RWPE2 (cell line): Measurements from ENCODE around the gene DIPK1A.

Experiments
- ATAC-seq: fragments of 200-7000 bp; cut with Tn5 transposase; 3 replicates; pipeline ENCODE4 v1.9.1; 2021; ENCODE audit warnings: low read depth
- DNase-seq: peaks from one replicate; pipeline ENCODE4 v3.0.0-alpha.2; 2020; ENCODE audit warnings: low spot score
- H3K27ac ChIP-seq: fragments of 450-650 bp; 2 replicates; pipeline ENCODE4 v1.5.1; 2017; ENCODE audit warnings: mild to moderate bottlenecking; ENCODE audit not compliant: poor library complexity, severe bottlenecking
- H3K27me3 ChIP-seq: fragments of 250-450 bp; sonication (Bioruptor Pico); 2 replicates; pipeline ENCODE4 v1.5.1; 2021; ENCODE audit warnings: mild to moderate bottlenecking, moderate library complexity; ENCODE audit not compliant: insufficient read depth, poor library complexity, severe bottlenecking
- H3K36me3 ChIP-seq: fragments of 250-450 bp; sonication (Bioruptor Pico); 2 replicates; pipeline ENCODE4 v1.5.1; 2020; ENCODE audit warnings: low read depth, mild to moderate bottlenecking, moderate library complexity
- H3K4me1 ChIP-seq: fragments of 250-450 bp; sonication (Bioruptor Pico); 2 replicates; pipeline ENCODE4 v1.5.1; 2021; ENCODE audit warnings: mild to moderate bottlenecking, moderate library complexity; ENCODE audit not compliant: insufficient read depth, poor library complexity, severe bottlenecking
- H3K4me3 ChIP-seq: fragments of 250-450 bp; sonication (Bioruptor Pico); 2 replicates; pipeline ENCODE4 v1.5.1; 2021; ENCODE audit warnings: mild to moderate bottlenecking, moderate library complexity; ENCODE audit not compliant: severe bottlenecking
- H3K9me3 ChIP-seq: fragments of 250-450 bp; sonication (Bioruptor Pico); 2 replicates; pipeline ENCODE4 v1.5.1; 2021; ENCODE audit warnings: mild to moderate bottlenecking, moderate library complexity; ENCODE audit not compliant: severe bottlenecking
- CTCF ChIP-seq: fragments of 450-650 bp; IDR thresholded peaks from one replicate; pipeline ENCODE4 v1.5.1; 2017; ENCODE audit warnings: mild to moderate bottlenecking, moderate library complexity; ENCODE audit not compliant: poor library complexity, severe bottlenecking

DIPK1A gene

DNA sequence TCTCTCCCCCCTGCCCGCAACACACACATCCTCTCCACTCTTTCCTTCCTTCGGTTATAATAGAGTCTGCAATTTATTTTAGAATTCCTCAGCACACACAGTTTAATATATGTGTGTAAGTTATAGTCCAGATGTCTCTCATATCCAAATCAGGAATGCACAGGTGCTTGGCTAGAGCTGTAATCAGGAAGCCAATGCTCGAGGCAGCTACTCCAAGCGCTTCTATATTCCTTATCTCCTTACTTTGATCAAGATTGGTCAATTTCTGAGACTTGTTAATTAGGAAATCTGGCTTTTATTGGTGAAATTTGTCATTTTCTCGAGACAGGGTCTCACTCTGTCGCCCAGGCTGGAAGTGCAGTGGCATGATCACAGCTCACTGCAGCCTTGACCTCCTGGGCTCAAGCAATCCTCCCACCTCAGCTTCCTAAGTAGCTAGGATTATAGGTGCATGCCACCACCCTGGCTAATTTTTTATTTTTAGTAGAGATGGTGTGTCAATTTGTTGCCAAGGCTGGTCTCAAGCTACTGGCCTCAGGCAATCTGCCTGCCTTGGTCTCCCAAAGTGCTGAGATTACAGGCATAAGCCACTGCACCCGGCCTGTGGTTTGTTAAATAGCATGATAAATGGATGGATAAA is 101.7 kb downstream of the DIPK1A start:
- TF ChIP-seq CTCF, result no peak
- no peaks in the 10 kb centered on the region for H3K9me3 ChIP-seq
- no peaks in the 10 kb centered on the region for H3K27me3 ChIP-seq
- no peak overlapping the region for H3K4me3 ChIP-seq
- no peak overlapping the region for H3K27ac ChIP-seq
- DNase-seq (no peak), ATAC-seq (0 out of 3 replicates have a peak, but pooled peaks have one; percentile 10)
- H3K36me3 ChIP-seq, result no peaks in the 10 kb centered on the region
- no peaks in the 10 kb centered on the region for H3K4me1 ChIP-seq

DNA sequence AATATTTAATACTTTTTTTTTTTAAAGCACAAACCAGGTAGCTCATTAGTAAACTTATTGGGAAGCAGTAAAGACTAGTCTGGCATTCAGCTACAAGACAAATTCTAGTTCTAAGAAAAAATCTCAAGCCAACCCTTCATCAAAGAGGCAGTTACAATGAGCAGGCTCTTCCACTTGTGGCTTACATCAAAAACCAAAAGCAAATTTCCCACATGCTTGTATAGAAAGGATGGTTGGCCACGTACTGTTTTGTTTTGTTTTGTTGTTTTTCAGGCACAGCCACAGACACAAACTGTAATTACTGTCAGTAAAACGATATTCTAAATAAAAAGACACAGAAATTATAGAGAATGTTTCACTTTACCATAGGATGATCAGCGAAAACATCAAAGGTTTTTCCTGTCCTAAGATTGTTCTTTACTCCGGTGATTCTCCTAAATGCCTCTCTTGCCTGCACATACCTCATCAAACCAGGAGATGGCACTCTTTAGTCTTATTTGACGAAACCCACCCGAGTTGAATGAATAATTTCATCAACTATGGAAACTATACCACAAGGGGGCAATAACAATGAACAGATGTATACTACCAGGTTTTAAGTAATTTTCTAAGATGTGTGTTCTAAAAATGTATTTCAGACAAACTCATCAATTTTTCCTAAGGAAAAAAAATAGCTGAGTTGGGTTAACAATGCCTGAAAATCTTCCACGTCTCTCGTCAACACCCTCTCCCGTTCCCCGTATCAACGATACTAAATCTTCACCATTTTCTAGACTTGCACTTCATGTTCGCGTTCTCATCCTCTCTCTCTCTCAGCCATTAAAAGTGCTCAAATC is 102.5 kb downstream of the DIPK1A start:
- no peak for DNase-seq
- H3K9me3 ChIP-seq, result no peaks in the 10 kb centered on the region
- H3K27ac ChIP-seq, result no peak overlapping the region
- no peaks in the 10 kb centered on the region for H3K27me3 ChIP-seq
- no peak overlapping the region for H3K4me3 ChIP-seq
- no peaks in the 10 kb centered on the region for H3K4me1 ChIP-seq
- peak; percentile 96 for TF ChIP-seq CTCF
- ATAC-seq, result peak; percentile 77
- no peaks in the 10 kb centered on the region for H3K36me3 ChIP-seq

DNA sequence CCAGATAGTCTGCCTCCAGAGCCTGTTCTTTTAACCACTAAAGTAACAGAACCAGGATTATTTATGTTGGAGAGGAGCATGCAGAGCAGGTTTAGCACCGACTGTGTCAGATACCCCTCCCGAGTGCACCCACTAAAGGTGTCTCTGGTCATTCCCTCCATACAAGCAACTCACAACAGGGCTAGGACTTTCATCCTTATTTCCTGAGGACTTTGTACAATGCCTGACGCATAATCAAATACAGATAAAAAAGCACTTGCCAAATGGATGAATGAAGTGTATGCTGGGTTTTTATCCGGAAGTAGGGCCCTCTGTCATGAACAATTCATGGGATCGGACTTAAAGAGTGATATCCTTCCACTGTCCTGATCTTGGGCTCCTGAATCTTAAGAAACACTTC is 103.4 kb downstream of the DIPK1A start:
- no peak overlapping the region for H3K27ac ChIP-seq
- H3K4me3 ChIP-seq, result no peak overlapping the region
- no peak for DNase-seq
- no peaks in the 10 kb centered on the region for H3K36me3 ChIP-seq
- no peak for ATAC-seq
- H3K27me3 ChIP-seq, result no peaks in the 10 kb centered on the region
- H3K4me1 ChIP-seq, result no peaks in the 10 kb centered on the region
- H3K9me3 ChIP-seq, result no peaks in the 10 kb centered on the region
- TF ChIP-seq CTCF, result no peak

- Histone ChIP-seq H3K27me3 (no peaks in the 10 kb centered on the region), H3K4me1 (no peaks in the 10 kb centered on the region), H3K4me3 (no peak overlapping the region), H3K27ac (no peak overlapping the region), H3K36me3 (no peaks in the 10 kb centered on the region), H3K9me3 (no peaks in the 10 kb centered on the region)
- ATAC-seq (no peak), DNase-seq (no peak)
- TF ChIP-seq CTCF, result no peak
Observed at GRCh38 chr1:92855236-92855635, 106.0 kb downstream of the DIPK1A start.
